GM21737 (cell line): ENCODE data around the gene CUX1.

Experiments
- ATAC-seq: cut with Tn5 transposase; IDR thresholded peaks from one replicate; pipeline ENCODE4 v1.9.1; 2021; ENCODE audit warnings: mild to moderate bottlenecking, moderate library complexity; ENCODE audit not compliant: unreplicated experiment

The CUX1 gene

DNA sequence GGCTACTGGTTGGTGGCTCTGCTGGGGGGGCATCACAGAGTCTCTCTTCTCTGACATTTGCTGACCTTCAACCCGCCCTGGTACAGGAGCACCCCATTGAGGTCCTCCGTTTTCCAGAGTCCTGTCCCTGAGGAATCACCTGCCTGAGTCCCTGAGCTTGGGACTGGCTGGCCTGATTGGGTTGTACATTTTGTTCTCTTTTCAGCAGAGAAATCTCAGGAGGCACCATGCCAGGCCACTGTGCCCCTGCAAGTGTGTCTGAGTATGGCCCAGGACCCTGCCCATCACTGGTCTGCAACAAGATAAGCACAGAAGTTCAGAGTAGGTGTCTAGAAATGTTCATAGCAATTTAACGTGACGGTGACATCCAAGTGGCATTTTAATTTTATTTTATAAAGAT lies 131.2 kb downstream of the CUX1 start:
- no peak for ATAC-seq

DNA sequence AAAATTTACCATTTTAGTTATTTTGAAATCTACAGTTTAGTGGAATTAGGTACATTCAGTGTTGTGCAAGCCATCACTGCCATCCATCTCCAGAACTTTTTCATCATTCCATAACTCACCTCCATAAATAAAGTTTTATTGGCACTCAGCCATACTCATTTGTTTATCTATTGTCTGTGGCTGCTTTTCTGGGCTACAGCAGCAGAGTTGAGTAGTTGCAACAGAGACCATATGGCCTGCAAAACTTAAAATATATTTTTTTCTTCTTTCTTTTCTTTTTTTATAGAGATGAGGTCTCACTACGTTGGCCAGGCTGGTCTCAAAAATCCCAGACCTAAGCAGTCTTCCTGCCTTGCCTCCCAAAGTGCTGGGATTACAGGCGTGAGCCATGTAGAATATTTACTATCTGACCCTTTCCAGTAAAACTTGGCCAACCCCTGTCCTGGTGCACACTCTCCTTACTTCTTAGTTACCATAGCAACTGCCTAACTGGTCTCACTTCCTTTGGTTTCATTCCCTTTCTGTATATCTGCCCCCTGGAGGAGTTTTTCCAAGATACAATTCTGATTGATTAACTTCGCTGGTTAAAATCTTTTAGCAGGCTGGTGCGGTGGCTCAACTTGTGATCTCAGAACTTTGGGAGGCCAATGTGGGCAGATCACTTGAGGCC lies 133.2 kb downstream of the CUX1 start:
- ATAC-seq: no peak

DNA sequence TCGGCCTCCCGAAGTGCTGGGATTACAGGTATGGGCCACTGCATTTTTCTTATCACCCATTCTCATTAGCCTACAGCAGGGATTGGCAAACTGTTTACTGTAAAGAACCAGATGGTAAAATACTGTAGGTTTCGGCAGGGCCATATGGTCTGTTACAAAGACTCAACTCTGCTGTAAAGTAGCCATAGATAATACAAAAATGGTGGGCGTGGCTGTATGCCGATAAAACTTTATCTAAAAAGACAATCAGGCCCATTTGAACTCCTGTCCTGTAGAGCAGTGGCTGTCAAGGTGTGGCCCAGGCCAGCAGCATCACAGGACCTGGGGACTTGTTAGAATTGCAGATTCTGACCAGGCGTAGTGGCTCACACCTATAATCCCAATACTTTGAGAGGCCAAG lies 134.3 kb downstream of the CUX1 start:
- no peak for ATAC-seq

DNA sequence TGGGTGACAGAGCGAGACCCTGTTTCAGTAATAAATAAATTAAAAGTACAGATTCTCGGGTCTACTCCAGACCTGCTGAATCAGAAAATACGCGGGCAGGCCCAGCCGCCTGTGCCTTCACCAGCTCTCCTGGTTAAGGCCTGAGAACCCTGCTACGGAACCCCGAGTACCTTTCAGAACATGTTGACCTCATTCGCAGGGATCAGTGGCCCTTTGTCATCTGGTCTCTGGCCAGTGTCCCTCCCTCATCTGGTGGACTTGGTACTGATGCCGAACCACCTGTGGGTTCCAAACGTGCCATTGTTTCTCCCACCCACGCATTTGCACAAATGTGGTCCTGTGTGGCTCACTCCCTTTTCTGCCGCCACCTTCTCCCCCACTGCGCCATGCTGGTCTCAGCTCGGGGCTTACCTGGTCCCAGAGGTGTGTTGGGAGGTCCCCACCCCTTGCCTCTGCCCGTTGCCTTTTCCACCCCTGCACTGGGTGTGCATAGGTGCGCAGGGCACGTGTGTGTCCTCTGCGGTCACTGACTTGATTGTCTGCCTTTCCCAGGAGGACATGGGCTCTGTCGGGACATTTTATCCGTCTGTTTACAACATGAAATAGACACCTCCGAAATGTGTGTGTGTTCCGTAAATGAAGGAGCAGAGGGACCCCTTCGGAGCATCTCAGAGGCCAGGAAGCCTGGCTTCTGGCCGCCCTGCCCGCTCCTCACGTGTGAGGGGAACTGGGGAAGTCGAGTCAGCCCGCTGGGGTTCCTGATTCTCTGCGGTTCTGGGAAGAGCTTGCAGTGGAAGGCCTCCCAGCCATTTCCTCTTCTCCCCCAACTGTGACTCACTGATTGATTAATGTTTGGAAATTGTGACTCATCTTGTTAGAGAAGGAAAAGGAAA lies 135.2 kb downstream of the CUX1 start:
- no peak for ATAC-seq

DNA sequence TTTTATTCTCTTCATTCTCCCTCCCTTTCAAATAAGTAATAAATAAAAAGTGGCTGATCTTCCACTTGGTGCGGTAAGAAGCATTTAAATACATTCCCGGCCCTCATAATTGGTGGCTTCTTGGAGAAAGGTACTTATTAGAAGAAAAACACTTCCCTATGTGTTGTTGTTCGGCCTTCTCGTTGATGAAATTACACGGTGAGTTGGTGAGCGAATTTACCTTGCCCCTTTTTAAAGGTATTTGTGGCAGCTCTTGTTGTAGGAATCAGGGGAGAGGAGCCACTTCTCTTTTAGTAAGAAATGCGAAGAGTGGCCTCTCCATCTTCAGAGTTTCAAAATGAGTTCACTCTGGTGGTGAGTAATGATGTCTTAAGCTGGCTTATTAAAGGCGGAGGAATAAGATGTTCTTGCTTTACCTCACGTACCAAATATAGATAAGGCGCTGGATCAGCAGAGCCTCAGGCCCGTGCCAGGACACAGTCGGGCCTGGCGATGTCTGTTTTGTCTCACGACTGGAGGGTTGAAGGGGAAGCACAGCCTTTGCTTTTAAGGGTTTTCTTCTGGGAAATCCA lies 135.9 kb downstream of the CUX1 start:
- ATAC-seq: no peak

DNA sequence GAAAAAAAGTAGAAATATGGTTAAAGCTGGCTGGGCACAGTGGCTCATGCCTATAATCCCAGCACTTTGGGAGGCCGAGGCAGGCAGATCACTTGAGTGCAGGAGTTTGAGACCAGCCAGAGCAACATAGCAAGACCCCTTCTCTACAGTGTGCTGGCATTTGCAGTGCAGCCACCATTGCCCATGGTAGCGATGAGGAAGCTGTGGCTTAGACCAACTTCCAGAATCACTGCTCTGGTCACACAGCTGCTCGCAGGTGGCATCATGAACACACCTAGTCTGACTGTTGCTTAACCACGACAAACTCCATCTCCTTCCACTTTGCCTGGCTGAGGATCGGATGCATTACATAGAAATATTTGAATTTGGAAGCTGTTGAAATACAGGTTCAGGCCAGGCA lies 137.1 kb downstream of the CUX1 start:
- no peak for ATAC-seq

DNA sequence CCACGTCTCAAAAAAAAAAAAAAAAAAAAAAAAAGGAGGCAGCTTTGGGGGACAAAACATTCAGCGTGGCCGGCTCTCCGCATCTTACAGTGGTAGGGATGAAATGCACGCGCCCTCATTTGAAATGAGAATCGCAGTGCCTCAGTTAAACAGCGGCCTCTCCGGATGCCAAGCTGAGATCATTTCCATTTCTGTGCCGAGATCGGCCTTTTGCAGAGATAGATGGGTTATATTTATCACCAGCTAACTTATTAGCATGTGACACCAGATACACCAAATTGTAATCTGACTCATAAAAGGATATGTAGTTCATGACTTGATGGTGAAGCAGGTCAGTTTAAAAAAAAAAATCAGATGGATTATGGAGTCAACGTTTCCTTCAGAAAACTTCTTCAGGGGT lies 138.7 kb downstream of the CUX1 start:
- no peak for ATAC-seq

DNA sequence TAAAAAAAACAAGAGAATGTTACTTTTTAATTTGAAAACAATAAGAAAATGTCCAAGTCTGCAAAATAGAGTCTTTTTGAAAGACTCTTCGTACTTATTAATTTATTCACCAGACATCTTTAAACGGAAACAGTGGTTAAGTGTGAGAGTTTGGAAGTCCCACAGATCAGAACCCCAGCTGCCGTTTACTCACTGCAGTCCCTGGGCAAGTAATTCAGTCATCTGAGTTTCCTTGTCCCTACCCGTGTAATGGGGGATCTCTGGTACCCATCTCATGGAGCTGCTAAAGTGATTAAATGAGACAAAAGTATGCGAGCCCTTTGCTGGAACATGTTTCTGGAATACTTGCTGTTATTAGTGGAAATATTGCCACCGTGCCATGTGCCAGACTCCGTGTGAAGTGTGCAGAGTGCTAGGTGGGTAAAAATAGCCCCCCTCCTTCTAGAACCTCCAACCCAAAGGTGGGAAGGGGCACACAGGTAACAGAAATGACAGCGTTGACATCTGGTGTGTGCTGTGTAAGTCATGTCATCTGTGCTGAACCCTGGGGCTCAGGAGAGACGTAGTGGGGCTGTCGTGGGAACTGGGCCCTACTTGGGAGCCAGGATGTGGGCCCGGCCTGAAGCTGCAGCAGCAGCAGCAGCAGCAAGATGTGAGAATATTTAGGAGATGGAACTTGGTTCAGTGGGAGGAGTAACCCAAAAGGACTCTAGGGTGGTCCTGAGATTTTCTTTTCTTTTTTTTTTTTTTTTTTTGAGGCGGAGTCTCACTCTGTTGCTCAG lies 140.5 kb downstream of the CUX1 start:
- no peak for ATAC-seq

DNA sequence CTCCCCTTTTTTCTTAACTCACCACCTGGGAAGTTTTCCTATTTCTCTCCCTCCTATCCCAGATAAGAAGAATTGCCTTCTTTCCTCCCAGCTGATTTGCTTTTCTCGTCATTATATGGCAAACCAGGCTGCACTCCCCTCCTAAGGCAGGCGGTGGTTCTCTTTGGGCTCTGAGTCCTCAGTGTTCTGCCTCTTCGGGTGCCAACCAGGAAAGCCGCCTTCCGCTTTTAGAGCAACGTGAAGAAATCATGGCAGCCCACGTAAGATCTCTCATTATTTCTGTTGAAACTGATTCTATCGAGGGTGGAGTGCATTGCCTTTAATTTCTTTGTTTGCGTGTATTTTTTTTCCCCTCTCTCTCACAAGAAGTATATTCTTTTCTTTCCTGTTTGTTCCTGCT lies 141.9 kb downstream of the CUX1 start:
- no peak for ATAC-seq

DNA sequence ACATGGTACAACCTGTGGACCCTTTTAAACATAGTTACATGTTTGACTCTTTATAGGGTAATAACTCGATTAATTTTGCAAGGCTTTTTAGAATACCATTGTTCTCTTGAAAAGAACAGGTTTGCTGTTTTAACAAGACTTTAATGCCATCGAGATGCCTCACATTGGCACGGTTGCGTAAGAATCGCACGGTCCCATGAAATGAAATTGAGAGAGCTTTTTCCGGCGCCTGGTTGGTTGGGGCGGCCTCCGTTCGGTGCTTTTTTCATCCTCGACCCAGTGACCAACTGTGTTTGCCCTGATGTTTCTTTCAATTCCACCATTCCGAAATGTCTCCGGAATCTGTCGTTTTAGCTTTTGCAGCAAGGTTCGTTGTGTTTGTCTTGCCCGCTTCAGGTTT lies 142.4 kb downstream of the CUX1 start:
- ATAC-seq: no peak

DNA sequence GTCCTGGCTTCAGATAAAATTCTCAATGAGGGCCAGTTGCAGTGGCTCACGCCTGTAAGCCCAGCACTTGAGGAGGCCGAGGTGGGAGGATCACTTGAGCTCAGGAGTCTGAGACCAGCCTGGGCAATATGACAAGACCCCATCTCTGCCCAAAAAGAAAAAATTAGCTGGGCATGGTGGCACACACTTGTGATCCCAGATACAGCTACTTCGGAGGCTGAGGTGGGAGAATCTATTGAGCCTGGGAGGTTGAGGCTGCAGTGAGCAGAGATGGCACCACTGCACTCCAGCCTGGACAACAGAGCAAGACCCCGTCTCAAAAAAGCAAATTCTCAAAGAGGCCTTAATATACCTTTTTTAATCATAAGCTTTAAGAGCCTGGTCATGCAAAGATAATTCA lies 142.9 kb downstream of the CUX1 start:
- no peak for ATAC-seq

DNA sequence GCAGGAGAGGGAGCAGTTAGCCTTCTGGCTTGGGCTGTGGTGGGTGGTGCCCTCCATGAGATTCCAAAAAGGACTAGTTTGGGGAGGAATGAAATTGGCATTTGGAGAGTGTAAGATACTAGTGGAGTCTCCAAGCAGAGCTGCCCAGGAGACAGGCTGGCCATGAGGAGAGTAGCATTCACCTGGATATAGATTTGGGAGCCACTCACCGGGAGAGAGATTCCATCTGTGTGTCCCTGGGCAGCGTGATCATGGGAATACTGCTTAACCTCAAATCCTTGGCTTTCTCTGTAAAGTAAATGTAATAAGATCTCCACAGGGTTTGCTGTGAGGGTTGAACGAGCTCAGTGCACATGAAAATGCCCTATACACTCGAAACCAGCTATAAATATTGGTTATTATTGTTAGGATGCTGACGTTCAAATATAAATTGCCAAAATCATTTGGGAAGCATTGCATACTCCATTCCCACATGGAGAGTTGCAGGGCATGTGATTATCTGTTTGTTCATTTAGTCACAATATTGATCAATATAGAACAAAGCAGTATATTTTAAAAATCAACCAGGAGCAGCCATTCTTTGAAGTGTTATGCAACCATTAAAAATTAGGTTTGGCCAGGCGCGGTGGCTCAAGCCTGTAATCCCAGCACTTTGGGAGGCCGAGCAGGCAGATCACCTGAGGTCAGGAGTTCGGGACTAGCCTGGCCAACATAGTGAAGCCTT lies 143.7 kb downstream of the CUX1 start:
- no peak for ATAC-seq

DNA sequence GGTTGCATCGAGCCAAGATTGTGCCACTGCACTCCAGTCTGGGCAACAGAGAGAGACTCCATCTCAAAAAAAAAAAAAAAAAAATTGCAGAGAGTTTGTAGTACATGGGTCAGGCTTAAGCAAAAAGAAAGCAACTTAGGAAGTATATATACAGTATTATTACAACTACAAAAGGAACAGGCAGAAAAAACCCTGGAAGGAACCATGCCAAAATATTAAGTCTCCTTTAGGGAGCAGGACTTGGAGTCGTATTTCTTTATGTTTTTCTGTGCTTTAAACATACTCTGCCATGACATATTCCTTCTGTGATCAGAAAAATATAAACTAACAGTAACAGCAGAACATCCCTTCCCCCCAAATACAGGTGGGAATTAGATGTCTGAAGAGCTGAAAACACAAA lies 144.4 kb downstream of the CUX1 start:
- no peak for ATAC-seq

DNA sequence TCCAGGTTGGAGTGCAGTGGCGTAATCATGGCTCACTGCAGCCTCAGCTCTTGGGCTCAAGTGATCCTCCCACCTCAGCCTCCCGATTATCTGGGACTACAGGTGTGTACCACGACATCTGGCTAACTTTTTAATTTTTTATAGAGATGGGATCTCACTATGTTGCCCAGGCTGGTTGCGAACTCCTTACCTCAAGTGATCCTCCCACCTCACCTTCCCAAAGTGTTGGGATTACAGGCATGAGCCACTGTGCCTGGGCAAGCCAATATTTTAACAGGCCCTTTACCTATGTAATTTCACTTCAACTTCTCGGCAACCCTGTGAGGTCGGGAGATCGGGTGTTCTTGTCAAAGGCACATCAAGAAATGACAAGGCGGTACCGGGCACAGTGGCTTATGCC lies 146.3 kb downstream of the CUX1 start:
- no peak for ATAC-seq

DNA sequence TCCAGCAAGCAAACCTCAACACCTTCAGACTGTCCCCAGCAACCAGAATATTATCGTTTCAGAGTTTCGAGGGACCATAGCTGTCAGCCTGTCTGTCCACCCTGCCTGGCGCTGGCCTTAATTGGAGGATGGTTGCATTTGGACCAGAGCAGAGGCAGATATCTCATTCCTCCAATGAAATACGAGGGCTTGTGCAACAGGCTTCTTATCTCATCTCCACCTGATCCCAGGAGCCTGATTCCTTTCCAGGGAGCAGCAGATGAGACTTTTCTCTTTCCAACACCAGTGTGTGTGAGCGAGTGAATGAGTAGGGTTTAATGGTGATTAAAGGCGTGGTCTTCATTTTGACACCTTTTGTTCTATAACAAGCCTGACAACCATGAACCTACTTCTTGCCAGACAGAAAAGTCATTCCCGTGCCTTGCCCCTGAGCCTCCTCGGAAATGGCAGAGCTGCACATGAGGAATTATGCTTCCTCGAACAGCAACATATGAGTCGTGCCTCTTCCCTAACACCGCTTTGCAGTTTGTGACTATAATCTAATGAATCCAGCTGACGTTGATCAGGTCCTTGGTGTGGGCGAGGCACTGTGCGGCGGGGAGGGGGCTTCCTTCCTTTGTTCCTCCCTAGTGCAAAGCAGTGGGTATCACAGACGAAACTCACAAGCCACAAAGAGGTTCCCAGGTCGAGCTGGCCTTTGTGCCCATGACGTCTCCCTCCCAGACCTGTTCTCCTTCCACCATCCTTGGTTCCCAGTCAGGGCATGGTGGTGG lies 147.4 kb downstream of the CUX1 start:
- no peak for ATAC-seq

DNA sequence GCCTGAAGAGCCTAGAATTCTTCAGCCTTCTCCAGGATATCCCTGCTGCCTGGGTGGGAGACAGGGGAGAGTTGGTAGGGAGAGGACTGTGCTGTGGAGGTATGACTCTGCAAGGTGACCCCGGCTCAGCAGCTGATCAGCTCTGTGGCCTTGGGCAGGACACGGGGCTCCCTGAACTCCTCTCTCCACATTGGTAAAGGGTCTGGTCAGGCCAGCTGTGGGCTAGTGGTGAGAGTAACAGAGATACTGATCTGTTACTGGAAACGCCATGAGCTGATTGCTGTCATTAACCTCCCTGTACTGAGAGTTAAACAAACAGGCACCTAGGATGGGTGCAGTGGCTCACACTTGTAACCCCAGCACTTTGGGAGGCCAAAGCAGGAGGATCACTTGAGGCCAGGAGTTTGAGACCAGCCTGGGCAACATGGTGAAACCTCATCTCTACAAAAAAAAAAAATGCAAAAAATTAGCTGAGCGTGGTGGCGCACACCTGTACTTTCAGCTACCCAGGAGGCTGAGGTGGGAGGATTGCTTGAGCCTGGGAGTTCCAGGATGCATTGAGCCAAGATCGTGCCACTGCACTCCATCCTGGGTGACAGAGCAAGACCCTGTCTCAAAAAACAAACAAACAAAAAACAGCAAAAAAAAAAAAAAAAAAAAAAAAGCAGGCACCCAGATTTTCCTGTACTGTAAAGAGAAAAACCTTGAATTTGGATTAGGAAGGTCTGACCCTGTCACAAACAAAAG lies 151.5 kb downstream of the CUX1 start:
- no peak for ATAC-seq

DNA sequence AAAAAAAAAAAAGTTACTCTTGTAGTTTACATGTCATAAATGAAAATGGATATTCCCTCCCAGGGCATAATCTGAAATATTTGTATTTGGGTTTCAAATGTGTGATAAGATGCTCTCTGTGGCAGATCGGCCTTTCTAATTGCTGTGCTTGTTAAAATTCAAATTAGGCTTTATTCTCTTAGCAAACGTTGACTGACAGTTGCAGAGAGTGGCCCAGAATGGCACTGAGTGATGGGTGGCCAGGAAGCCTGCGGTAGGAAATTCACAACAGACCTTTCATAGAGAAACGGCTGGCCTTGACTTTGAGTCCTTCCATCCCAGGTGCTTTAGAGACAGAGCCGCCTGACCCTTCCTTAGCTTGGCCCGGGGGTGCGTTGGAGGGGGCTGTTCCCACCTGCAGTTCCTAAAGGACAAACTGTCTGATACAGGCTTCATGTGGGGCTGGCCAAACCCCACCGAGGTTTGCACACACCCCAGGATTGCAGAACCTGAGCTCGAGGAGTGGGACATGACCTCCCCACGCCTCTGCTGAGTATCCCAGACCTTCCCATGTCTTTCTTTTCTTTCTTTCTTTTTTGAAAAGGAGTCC lies 152.7 kb downstream of the CUX1 start:
- no peak for ATAC-seq

DNA sequence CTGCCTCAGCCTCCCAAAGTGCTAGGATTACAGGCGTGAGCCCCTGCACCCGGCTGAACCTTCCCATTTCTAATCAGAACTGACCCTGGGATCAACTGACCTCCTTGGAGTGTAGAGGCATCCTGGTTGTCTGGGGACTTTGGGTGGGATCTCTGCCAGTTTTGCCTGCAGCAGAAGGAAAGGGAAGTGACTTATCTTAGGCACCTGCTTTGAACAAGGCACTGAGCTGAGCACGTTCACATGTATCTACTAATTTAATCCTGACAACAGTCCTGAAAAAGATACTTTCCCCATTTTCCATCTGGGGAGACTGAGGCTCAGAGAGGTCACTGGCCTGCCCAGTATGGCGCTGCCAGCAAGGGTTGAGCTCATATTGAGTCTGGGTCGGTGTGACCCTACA lies 153.4 kb downstream of the CUX1 start:
- no peak for ATAC-seq

DNA sequence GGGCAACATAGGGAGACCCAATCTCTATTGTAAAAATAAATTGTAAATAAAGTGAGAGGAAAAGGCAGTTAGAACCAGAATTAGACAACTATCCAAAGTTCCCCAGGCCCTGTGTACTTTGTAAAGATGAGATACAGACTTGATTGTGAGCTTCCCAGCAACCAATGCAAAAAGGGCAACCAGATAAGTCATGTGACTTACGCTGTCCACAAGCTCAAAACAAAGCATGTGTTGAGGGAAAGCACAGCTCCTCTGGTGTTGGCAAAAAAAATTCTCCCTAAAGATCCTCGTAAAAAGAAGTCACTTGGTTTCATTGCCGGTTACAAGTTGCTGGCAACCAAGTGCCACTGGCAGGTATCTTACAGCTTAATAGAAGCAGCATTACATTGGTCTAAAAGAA lies 154.0 kb downstream of the CUX1 start:
- no peak for ATAC-seq
